Mesothelial cell of epicardium (in vitro differentiated cells): ENCODE data around the gene HAUS8. TPM values are rescaled to one million over a fixed set of nuclear protein-coding genes. Genes with fewer than 3 reads are reported as not detected.

Source experiments
- DNase-seq, 2 experiments: peaks; one replicate each; pipeline ENCODE4 v3.0.0; 2021; ENCODE audit warnings: low spot score in 2 of 2; ENCODE audit not compliant: unreplicated experiment in 2 of 2
- H3K27ac Mint-ChIP-seq: 2 replicates; pipeline ENCODE4 v1.8.0; 2021; ENCODE audit warnings: mixed read lengths
- H3K27me3 Mint-ChIP-seq: 2 replicates; pipeline ENCODE4 v1.8.0; 2021; ENCODE audit warnings: low read depth, mixed read lengths
- H3K36me3 Mint-ChIP-seq: 2 replicates; pipeline ENCODE4 v1.8.0; 2021; ENCODE audit warnings: mixed read lengths
- H3K4me1 Mint-ChIP-seq: 2 replicates; pipeline ENCODE4 v1.8.0; 2021; ENCODE audit warnings: mixed read lengths
- H3K4me3 Mint-ChIP-seq: 2 replicates; pipeline ENCODE4 v1.8.0; 2021; ENCODE audit warnings: mild to moderate bottlenecking, moderate library complexity, mixed read lengths
- H3K9me3 Mint-ChIP-seq: 2 replicates; pipeline ENCODE4 v1.8.0; 2021; ENCODE audit warnings: mixed read lengths
- CTCF ChIP-seq: fragments of 200-600 bp; sonication (generic); IDR thresholded peaks from one replicate; pipeline ENCODE4 v1.5.0; 2021; ENCODE audit warnings: antibody characterized with exemption; ENCODE audit not compliant: unreplicated experiment
- total RNA-seq: library from RNA; stranded (reverse); gene quantifications from 3 replicates; pipeline ENCODE4 v1.2.1, GENCODE V29; 2021

The HAUS8 gene
- total RNA-seq, 1 donor from 2014 or later = 14.7 TPM

GRCh38 chr19:17116996-17117702, 41.9 kb upstream of the HAUS8 start:
- H3K4me3 Mint-ChIP-seq = no peak overlapping the region
- H3K27me3 Mint-ChIP-seq = no peaks in the 10 kb centered on the region
- H3K27ac Mint-ChIP-seq = no peak overlapping the region
- H3K9me3 Mint-ChIP-seq = no peaks in the 10 kb centered on the region
- DNase-seq = no peak
- TF ChIP-seq CTCF = no peak
- peaks cover 9% of the 10 kb centered on the region for H3K36me3 Mint-ChIP-seq
- no peaks in the 10 kb centered on the region for H3K4me1 Mint-ChIP-seq

GRCh38 chr19:17114414-17114831, 39.2 kb upstream of the HAUS8 start:
- no peak for DNase-seq
- TF ChIP-seq CTCF = no peak
- no peaks in the 10 kb centered on the region for H3K27me3 Mint-ChIP-seq
- H3K9me3 Mint-ChIP-seq = no peaks in the 10 kb centered on the region
- peaks cover 12% of the 10 kb centered on the region for H3K36me3 Mint-ChIP-seq
- H3K4me3 Mint-ChIP-seq = no peak overlapping the region
- H3K27ac Mint-ChIP-seq = no peak overlapping the region
- H3K4me1 Mint-ChIP-seq = no peaks in the 10 kb centered on the region

GRCh38 chr19:17113127-17113785, 38.0 kb upstream of the HAUS8 start:
- H3K4me1 Mint-ChIP-seq = peaks cover 2% of the 10 kb centered on the region
- peaks cover 12% of the 10 kb centered on the region for H3K36me3 Mint-ChIP-seq
- no peak overlapping the region for H3K27ac Mint-ChIP-seq
- no peaks in the 10 kb centered on the region for H3K9me3 Mint-ChIP-seq
- no peak for DNase-seq
- TF ChIP-seq CTCF = no peak
- no peak overlapping the region for H3K4me3 Mint-ChIP-seq
- no peaks in the 10 kb centered on the region for H3K27me3 Mint-ChIP-seq

GRCh38 chr19:17112700-17113099, 37.4 kb upstream of the HAUS8 start:
- DNase-seq = no peak
- no peaks in the 10 kb centered on the region for H3K9me3 Mint-ChIP-seq
- peaks cover 12% of the 10 kb centered on the region for H3K36me3 Mint-ChIP-seq
- no peak overlapping the region for H3K27ac Mint-ChIP-seq
- no peaks in the 10 kb centered on the region for H3K27me3 Mint-ChIP-seq
- no peak for TF ChIP-seq CTCF
- no peak overlapping the region for H3K4me3 Mint-ChIP-seq
- H3K4me1 Mint-ChIP-seq = peaks cover 8% of the 10 kb centered on the region

- no peak overlapping the region for H3K27ac Mint-ChIP-seq
- H3K27me3 Mint-ChIP-seq = no peaks in the 10 kb centered on the region
- peaks cover 12% of the 10 kb centered on the region for H3K36me3 Mint-ChIP-seq
- H3K9me3 Mint-ChIP-seq = no peaks in the 10 kb centered on the region
- no peak for DNase-seq
- peaks cover 12% of the 10 kb centered on the region for H3K4me1 Mint-ChIP-seq
- no peak overlapping the region for H3K4me3 Mint-ChIP-seq
- TF ChIP-seq CTCF = no peak
Measured at GRCh38 chr19:17112271-17112670, 37.0 kb upstream of the HAUS8 start.
